Measurements from ENCODE around the gene MRGPRF.

The MRGPRF gene

DNA sequence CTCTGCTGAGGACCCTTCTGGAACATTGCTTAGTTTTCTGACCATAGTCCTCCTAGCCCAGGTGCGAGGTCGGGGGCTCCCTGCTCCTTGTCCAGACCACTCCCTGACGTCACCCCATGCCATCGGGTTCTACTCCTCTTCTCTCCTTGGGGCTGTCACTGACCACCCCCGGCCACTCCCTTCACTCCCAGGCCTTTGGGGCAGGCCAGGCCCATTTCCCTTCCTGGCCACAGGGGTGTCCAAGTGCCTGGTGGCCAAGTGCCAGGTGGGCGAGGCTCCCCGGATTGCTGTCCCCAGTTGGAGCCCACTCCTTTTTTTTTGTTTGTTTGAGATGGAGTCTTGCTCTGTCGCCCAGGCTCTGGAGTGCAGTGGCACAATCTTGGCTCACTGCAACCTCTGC, 51.8 kb downstream of the MRGPRF start:
- no peak for DNase-seq

GRCh38 chr11:68960294-68961071, 52.6 kb downstream of the MRGPRF start:
- DNase-seq = no peak

- no peak for DNase-seq
Measured at GRCh38 chr11:68959465-68960293, 53.4 kb downstream of the MRGPRF start.

- DNase-seq = no peak
Measured at GRCh38 chr11:68958211-68958610, 54.8 kb downstream of the MRGPRF start.

DNA sequence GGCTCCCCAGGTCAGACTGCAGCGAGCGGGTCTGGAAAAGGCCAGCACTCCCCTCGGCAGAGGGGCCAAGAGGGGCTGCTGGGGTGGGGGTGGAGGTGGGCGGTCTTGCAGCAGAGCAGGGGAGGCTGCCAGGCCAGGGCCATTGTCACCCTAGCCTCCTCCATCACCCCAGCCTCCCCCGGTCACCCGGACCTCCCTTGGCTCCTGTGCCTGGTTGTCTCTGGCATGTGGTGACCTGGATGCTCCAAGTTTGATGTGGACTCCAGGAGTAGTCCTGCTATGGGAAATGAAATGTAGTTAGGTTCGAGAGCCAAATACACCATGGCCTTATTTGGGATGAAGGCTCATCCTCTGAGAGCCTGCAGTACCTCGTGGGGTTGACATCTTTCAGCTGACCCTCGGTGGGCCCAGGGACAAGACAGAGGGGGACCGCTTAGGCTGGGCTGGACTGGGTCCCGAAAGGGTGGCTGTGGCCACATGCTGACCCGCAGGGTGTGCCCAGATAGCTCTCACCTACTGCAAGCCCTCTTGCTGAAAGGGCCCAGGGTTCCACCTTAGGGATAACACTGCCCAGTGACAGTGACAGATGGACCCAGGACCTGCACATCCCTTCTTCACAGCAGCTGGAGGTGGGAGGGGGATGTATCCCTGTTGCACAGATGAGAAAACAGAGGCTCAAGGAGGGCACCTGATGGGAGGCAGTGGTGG, 56.3 kb downstream of the MRGPRF start:
- DNase-seq = no peak

GRCh38 chr11:68956142-68956541, 56.9 kb downstream of the MRGPRF start:
- DNase-seq = no peak

- DNase-seq = no peak
Measured at GRCh38 chr11:68955607-68955958, 57.5 kb downstream of the MRGPRF start.

DNA sequence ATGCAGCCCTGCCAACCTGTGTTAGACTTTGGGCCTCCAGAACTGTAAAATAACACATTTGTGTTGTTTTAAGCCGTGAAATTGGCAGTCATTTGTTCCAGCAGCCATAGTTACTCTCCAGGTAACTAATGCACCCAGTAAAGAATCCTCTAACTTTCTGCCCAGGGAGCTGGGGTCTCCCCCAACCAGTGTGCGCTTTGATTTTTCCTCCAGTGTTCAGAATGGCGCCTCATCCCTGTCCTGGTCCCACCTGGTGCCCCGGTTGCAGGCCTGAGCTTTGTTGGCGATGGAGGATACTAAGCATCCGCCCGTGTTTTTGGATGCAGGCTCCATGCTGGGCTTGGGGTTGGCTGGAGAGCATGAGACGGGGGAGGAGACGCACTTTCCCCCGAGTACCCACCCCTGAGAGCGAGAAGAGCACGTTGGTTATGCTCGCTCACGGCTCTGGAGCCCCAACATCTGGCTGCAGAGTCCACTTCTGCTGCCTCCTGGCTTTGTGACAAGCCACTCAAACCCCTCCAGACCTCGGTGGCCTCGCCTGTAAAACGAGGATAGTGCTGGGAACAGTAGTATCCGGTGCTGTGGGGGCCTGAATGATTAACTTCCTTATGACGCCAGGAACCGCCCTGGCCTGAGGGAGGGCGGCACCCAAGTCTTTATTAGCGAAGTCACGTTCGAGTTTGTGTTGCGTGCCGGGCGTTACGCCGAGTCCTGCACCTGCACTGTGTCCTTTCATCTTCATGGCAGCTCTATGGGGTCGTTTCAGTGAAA, 58.0 kb downstream of the MRGPRF start:
- no peak for DNase-seq
